Peyer's patch (tissue), 4 donors: ENCODE results near the gene MICAL1. TPM values are rescaled to one million over a fixed set of nuclear protein-coding genes. Genes with fewer than 3 reads are reported as not detected.

Experiments used
- DNase-seq, 3 donors: peaks; one replicate each; pipeline ENCODE4 v3.0.0-alpha.2; 2017 to 2019
- H3K27ac ChIP-seq, 4 donors: fragments of 200-600 bp; sonication (generic); one replicate each; pipeline ENCODE4 v1.5.1; 2016 to 2019
- H3K27me3 ChIP-seq, 2 donors: fragments of 200-600 bp; sonication (generic); one replicate each; pipeline ENCODE4 v1.5.1; 2019
- H3K36me3 ChIP-seq, 3 donors: fragments of 200-600 bp; sonication (generic); one replicate each; pipeline ENCODE4 v1.5.1; 2016 to 2019
- H3K4me1 ChIP-seq, 4 donors: fragments of 200-600 bp; sonication (generic); one replicate each; pipeline ENCODE4 v1.5.1; 2016 to 2019
- H3K4me3 ChIP-seq, 4 donors: fragments of 200-600 bp; sonication (generic); 1 replicate in 3 of 4; 2 replicates in 1 of 4; pipeline ENCODE4 v1.5.1; 2016 to 2019; ENCODE audit warnings: mild to moderate bottlenecking in 1 of 4
- H3K9me3 ChIP-seq, 4 donors: fragments of 200-600 bp; sonication (generic); one replicate each; pipeline ENCODE4 v1.5.1; 2016 to 2019; ENCODE audit warnings: mild to moderate bottlenecking in 1 of 4
- CTCF ChIP-seq, 6 experiments: fragments of 450-650 bp in 4 of 6; fragments of 200-600 bp in 2 of 6; sonication (generic) in 1 of 6; IDR thresholded peaks; one replicate each; pipeline ENCODE4 v1.5.1; 2017 to 2019; ENCODE audit warnings: antibody characterized with exemption in 6 of 6, mild to moderate bottlenecking in 3 of 6, moderate library complexity in 1 of 6
- POLR2A ChIP-seq, 2 donors: fragments of 450-650 bp; IDR thresholded peaks; one replicate each; pipeline ENCODE4 v1.5.1; 2017; ENCODE audit warnings: antibody characterized with exemption in 2 of 2, mild to moderate bottlenecking in 2 of 2, moderate library complexity in 2 of 2
- total RNA-seq, 4 donors: library from RNA; depleted of rRNA; stranded (reverse); fragments of >200 nt; gene quantifications; one replicate each; pipeline ENCODE4 v1.1.0, GENCODE V29; 2016

The MICAL1 gene
- total RNA-seq, 4 donors from 2014 or later: 154 to 291 (median 223) TPM

- H3K36me3 ChIP-seq: peaks cover 0 to 47% (median 0%) of the 10 kb centered on the region in 3 donors
- no peak overlapping the region for H3K4me3 ChIP-seq
- no peak for DNase-seq
- peaks cover 0 to 29% (median 20%) of the 10 kb centered on the region in 4 donors for H3K4me1 ChIP-seq
- no peaks in the 10 kb centered on the region for H3K27me3 ChIP-seq
- H3K27ac ChIP-seq: peak overlapping the region in 1 of 4 donors; percentile 68
- no peaks in the 10 kb centered on the region for H3K9me3 ChIP-seq
- no peak for TF ChIP-seq CTCF (IDR thresholded peaks at IDR 0.05)
These were observed 4.8 kb downstream of the MICAL1 start for GRCh38 chr6:109450801-109451200.

DNA sequence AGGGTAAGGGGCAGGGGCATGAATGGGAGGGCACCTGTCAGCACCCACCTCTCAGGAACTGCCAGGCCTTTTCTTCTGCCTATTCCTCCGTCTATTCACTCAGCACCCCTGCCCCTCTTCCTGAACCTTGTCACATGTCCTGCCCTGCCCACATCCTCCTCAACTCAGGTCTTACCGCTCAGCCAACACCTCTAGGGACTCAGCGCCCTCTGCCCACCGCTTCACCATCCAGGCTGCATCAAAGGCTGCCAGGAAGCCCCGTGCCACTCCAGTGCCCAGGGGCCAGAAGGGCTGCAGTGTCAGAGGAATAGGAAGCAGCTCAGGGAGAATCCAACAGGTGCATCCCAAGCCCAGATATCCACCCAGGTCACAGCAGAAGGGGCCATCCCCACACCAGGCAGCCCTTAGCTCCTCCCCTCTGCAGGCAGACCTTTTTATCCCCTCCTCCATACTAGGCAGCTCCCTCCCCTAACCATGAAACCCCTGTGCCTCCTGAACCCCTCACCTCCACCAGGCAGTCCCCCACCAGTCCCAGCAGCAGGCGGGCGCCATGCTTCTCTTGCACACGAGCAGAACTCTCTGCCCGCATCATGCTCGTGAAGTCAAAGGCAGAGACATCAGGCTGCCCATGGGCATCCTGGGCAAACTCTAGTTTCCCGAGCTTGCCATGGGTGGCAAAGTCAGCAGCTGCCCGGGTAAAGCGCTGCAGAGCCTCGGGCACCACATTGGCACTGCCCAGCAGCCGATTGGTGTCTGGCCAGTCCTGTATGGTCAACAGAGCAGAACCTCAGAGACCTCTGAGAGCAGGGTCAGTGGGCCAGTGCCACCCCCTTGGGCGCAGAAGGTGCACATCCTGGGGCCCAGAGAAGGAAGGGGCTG is 5.5 kb downstream of the MICAL1 start:
- Histone ChIP-seq H3K4me3 (no peak overlapping the region), H3K27me3 (no peaks in the 10 kb centered on the region), H3K27ac (peak overlapping the region in 2 of 4 donors; percentile 19 to 68), H3K4me1 (peaks cover 0 to 29% (median 20%) of the 10 kb centered on the region in 4 donors), H3K9me3 (no peaks in the 10 kb centered on the region), H3K36me3 (peaks cover 0 to 55% (median 0%) of the 10 kb centered on the region in 3 donors)
- DNase-seq: peak; percentile 50 to 87 (median 82)
- TF ChIP-seq CTCF (IDR thresholded peaks at IDR 0.05) (no peak), POLR2A (IDR thresholded peaks at IDR 0.05) (no peak)

DNA sequence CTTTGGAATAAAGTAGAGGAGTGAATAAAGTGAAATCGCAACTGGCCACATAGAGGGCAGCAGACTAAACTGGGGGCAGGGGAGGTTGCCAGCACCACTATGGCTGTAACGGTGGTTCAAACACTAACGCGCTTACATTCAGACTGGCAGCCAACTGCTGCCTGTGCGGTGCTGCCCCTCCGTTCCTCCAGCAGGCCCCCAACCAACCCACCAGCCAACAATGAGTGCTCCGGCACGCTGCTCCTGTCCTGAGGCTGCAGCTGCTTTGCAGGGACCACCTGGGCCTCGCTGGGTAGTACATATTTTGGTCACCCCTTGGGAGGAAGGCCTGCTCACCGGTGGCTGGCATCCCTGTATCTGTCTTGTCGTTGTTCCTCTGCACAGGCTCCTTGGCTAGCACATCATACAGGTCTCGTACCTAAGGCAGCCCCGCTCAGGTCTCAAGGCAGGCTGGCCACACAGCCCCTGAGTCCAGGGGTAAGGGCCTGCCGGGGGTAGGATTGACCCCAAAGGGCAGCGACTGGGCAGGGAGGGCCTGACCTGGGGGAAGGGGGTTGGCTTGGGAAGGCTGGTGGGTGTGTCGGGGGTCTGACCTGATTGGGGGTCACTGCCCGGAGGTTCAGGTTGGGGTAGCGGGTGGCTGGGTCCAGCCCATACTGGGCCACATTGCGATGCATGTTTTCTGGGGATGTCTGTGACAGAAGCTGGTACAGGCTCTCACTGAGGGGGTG is 6.3 kb downstream of the MICAL1 start:
- Histone ChIP-seq H3K4me3 (no peak overlapping the region), H3K27me3 (no peaks in the 10 kb centered on the region), H3K4me1 (peaks cover 0 to 26% (median 15%) of the 10 kb centered on the region in 4 donors), H3K9me3 (no peaks in the 10 kb centered on the region), H3K36me3 (peaks cover 0 to 63% (median 0%) of the 10 kb centered on the region in 3 donors), H3K27ac (peak overlapping the region in 2 of 4 donors; percentile 19 to 68)
- TF ChIP-seq POLR2A (IDR thresholded peaks at IDR 0.05) (no peak), CTCF (IDR thresholded peaks at IDR 0.05) (no peak)
- peak in 1 of 3 donors; percentile 48 for DNase-seq

GRCh38 chr6:109448615-109449014 is 7.0 kb downstream of the MICAL1 start:
- TF ChIP-seq CTCF (IDR thresholded peaks at IDR 0.05) (no peak), POLR2A (IDR thresholded peaks at IDR 0.05) (no peak)
- no peaks in the 10 kb centered on the region for H3K27me3 ChIP-seq
- H3K4me1 ChIP-seq: peaks cover 0 to 20% (median 9%) of the 10 kb centered on the region in 4 donors
- no peak overlapping the region for H3K4me3 ChIP-seq
- no peak for DNase-seq
- peaks cover 0 to 67% (median 0%) of the 10 kb centered on the region in 3 donors for H3K36me3 ChIP-seq
- H3K9me3 ChIP-seq: no peaks in the 10 kb centered on the region
- peak overlapping the region in 1 of 4 donors; percentile 68 for H3K27ac ChIP-seq

- TF ChIP-seq CTCF (IDR thresholded peaks at IDR 0.05) (no peak), POLR2A (IDR thresholded peaks at IDR 0.05) (no peak)
- Histone ChIP-seq H3K36me3 (peaks cover 0 to 67% (median 0%) of the 10 kb centered on the region in 3 donors), H3K4me3 (no peak overlapping the region), H3K27ac (no peak overlapping the region), H3K9me3 (no peaks in the 10 kb centered on the region), H3K4me1 (peaks cover 0 to 18% (median 8%) of the 10 kb centered on the region in 4 donors), H3K27me3 (no peaks in the 10 kb centered on the region)
- DNase-seq: peak in 1 of 3 donors; percentile 50
These were observed 7.6 kb downstream of the MICAL1 start for GRCh38 chr6:109447878-109448555.
